ENCODE results near the gene MAP2K5.

The MAP2K5 gene

DNA sequence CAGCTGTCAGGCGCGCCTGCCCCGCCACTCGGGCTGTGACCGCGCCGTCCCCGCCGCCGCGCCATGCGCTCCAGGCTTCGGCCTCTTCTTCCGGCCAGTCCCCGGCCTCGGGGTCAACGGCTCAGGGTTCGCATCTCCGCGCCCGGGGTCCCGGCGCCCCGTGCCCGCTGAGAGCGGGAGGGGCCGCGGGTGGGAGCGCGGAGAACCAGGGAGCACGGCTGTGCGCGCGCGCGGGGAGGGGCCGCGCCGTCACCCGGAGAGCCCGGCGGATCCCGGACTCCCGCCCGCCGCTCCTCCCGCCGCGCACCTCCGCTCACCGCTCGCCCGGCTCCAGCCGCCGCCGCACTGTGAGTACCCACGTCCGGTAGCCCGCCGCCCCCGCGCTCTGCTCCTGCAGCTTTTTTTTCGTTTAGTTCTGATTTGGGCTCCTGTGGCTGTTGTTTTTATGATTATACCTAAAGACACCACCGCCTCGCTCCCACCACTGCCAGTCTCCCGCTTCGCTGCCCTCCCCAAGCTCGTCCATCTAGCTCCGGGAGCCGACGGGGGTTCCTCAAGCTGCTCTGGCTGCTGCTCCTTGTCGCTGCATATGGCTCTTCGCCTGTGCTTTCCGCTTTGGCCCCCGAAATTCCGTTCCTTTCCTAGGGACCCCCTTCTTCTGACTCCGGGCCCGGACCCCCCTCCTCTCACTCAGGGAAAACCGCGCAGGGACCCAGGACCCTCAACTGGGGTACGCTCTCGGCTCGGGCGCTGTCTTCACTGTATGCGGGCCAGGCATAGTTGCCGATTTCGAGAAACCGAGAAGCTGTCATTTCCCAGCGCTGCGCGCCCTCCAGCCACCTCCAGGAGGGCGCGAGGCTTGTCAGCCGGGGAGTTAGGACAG, 281.1 kb downstream of the MAP2K5 start:
- TF ChIP-seq, protein P1, sequence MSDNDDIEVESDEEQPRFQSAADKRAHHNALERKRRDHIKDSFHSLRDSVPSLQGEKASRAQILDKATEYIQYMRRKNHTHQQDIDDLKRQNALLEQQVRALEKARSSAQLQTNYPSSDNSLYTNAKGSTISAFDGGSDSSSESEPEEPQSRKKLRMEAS (IDR thresholded peaks at IDR 0.05; ENCODE audit: low read depth, low read length), result no peak
- TF ChIP-seq POLR2A (IDR thresholded peaks at IDR 0.05; ENCODE audit: extremely low read depth, insufficient read length) (no peak), CTCF (IDR thresholded peaks at IDR 0.05; ENCODE audit: low read depth, low read length) (no peak), MYC (IDR thresholded peaks at IDR 0.05; ENCODE audit: low read depth, low read length) (no peak)
- no peak overlapping the region for H3K4me3 ChIP-seq (ENCODE audit: low read depth, low read length)
- no peak for DNase-seq (ENCODE audit: low read depth)

DNA sequence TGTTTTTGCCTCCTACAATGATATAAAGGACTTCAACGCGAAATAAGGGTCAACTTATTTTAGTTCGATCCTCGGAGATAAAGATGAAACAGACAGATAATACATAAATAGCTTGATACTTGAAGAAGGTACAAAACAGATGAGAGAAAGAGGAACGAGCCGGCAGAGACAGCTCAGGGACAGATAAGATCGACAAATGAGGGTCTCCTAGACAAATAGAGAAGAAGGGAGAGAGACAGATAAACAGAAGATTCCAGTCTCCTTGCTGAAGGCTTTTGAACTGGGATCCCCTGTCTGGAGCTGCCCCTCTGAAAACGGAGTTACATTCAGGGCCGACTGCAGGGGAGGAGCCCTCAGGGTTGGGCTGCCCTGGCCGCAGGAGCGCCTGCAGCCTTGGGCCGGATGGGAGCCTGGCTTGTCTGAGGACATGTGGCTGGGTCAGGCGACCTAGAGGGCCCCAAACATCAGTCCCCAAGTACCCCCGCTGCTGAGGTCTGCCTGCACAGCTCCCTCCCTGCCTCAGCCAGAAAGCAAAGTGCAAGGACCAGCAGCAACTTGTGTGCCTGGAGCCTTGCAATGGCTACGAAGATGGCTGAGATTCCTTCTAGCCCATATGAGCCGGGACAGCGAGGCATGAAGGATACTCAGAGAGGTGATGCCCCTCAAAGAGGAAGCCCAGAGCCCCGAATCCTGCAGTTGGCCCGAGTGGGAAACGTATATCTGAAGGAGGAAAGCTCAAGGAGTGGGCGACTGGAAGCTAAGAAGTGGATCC, 281.9 kb downstream of the MAP2K5 start:
- H3K4me3 ChIP-seq (ENCODE audit: low read depth, low read length), result no peak overlapping the region
- DNase-seq (ENCODE audit: low read depth), result no peak
- TF ChIP-seq, protein P1 (IDR thresholded peaks at IDR 0.05; ENCODE audit: low read depth, low read length), result no peak
- TF ChIP-seq MYC (IDR thresholded peaks at IDR 0.05; ENCODE audit: low read depth, low read length) (no peak), CTCF (IDR thresholded peaks at IDR 0.05; ENCODE audit: low read depth, low read length) (no peak), POLR2A (IDR thresholded peaks at IDR 0.05; ENCODE audit: extremely low read depth, insufficient read length) (no peak)

GRCh38 chr15:67824976-67825880, 282.7 kb downstream of the MAP2K5 start, which contains the start of gene SKOR1:
Gene SKOR1, plus strand, starts transcription at chr15:67825509. Its CDS starts 94 bp downstream, at chr15:67825603.
- no peak for DNase-seq (ENCODE audit: low read depth)
- TF ChIP-seq, protein P1 (IDR thresholded peaks at IDR 0.05; ENCODE audit: low read depth, low read length), result no peak
- TF ChIP-seq POLR2A (IDR thresholded peaks at IDR 0.05; ENCODE audit: extremely low read depth, insufficient read length) (no peak), CTCF (IDR thresholded peaks at IDR 0.05; ENCODE audit: low read depth, low read length) (no peak), MYC (IDR thresholded peaks at IDR 0.05; ENCODE audit: low read depth, low read length) (no peak)
- no peak within 1 kb of the TSS for H3K4me3 ChIP-seq (ENCODE audit: low read depth, low read length)

GRCh38 chr15:67825881-67826716, 283.6 kb downstream of the MAP2K5 start:
- TF ChIP-seq CTCF (IDR thresholded peaks at IDR 0.05; ENCODE audit: low read depth, low read length), result no peak
- TF ChIP-seq, protein P1 (IDR thresholded peaks at IDR 0.05; ENCODE audit: low read depth, low read length), result no peak
- TF ChIP-seq POLR2A (IDR thresholded peaks at IDR 0.05; ENCODE audit: extremely low read depth, insufficient read length), result no peak
- no peak for TF ChIP-seq MYC (IDR thresholded peaks at IDR 0.05; ENCODE audit: low read depth, low read length)
- no peak for DNase-seq (ENCODE audit: low read depth)
- no peak overlapping the region for H3K4me3 ChIP-seq (ENCODE audit: low read depth, low read length)
